Smooth muscle cell (in vitro differentiated cells): ENCODE results near the gene TEFM. TPM values are rescaled to one million over a fixed set of nuclear protein-coding genes. Genes with fewer than 3 reads are reported as not detected.

Experiments used
- DNase-seq: peaks from one replicate; lab custom pipeline; 2025; ENCODE audit not compliant: unreplicated experiment; lab: John Stamatoyannopoulos, UW
- H2AFZ ChIP-seq: fragments of 200-600 bp; sonication (generic); 2 replicates; pipeline ENCODE4 v1.6.0; 2016; ENCODE audit warnings: antibody characterized with exemption, low read depth, mild to moderate bottlenecking
- H3F3A ChIP-seq: fragments of 200-600 bp; sonication (generic); 2 replicates; pipeline ENCODE4 v1.6.0; 2017; ENCODE audit warnings: antibody characterized with exemption, low read depth
- H3K27ac ChIP-seq: fragments of 200-600 bp; sonication (generic); 2 replicates; pipeline ENCODE4 v1.5.1; 2016; ENCODE audit warnings: low read depth, mild to moderate bottlenecking
- H3K27me3 ChIP-seq: fragments of 200-600 bp; sonication (generic); 2 replicates; pipeline ENCODE4 v1.6.1; 2016; ENCODE audit warnings: low read depth, mild to moderate bottlenecking
- H3K36me3 ChIP-seq: fragments of 200-600 bp; sonication (generic); 2 replicates; pipeline ENCODE4 v1.5.1; 2016; ENCODE audit warnings: low read depth
- H3K4me1 ChIP-seq: fragments of 200-600 bp; sonication (generic); 2 replicates; pipeline ENCODE4 v1.5.1; 2016; ENCODE audit warnings: low read depth
- H3K4me2 ChIP-seq: fragments of 200-600 bp; sonication (generic); 2 replicates; pipeline ENCODE4 v1.6.0; 2016; ENCODE audit warnings: mild to moderate bottlenecking
- H3K4me3 ChIP-seq: fragments of 200-600 bp; sonication (generic); 2 replicates; pipeline ENCODE4 v1.5.1; 2016; ENCODE audit warnings: mild to moderate bottlenecking
- H3K79me2 ChIP-seq: fragments of 200-600 bp; sonication (generic); 2 replicates; pipeline ENCODE4 v1.6.0; 2016; ENCODE audit warnings: low read depth, mild to moderate bottlenecking
- H3K9ac ChIP-seq: fragments of 200-600 bp; sonication (generic); 2 replicates; pipeline ENCODE4 v1.6.0; 2016; ENCODE audit warnings: low read depth
- H3K9me3 ChIP-seq: fragments of 200-600 bp; sonication (generic); replicated peaks from 2 replicates; pipeline ENCODE4 v1.5.1; 2016; ENCODE audit warnings: low read depth
- H4K20me1 ChIP-seq: fragments of 200-600 bp; sonication (generic); 2 replicates; pipeline ENCODE4 v1.6.0; 2016; ENCODE audit warnings: low read depth
- WGBS: methylation state at CpG from one replicate; pipeline ENCODE4 v1.1.7; 2016; ENCODE audit warnings: low lambda C conversion rate; 5-methylcytosine and 5-hydroxymethylcytosine counted together
- polyA plus RNA-seq: library from polyadenylated mRNA; unstranded; fragments of >200 nt; fragmentation: Nextera tagmentation; extraction: Ambion mirVana; gene quantifications from 2 replicates; pipeline ENCODE4 v1.2.1, GENCODE V29; 2016
- total RNA-seq: library from RNA; depleted of rRNA; stranded (reverse); fragments of >200 nt; gene quantifications from 2 replicates; pipeline ENCODE4 v1.2.3, GENCODE V29; 2014
- TF ChIP-seq, protein P1 (sequence below): fragments of 200-600 bp; sonication (generic); IDR thresholded peaks from 2 replicates; pipeline ENCODE4 v1.5.1; 2017; ENCODE audit warnings: borderline replicate concordance, mild to moderate bottlenecking, antibody characterized with exemption; ENCODE audit not compliant: insufficient read depth, poor library complexity, severe bottlenecking

Gene TEFM, protein sequence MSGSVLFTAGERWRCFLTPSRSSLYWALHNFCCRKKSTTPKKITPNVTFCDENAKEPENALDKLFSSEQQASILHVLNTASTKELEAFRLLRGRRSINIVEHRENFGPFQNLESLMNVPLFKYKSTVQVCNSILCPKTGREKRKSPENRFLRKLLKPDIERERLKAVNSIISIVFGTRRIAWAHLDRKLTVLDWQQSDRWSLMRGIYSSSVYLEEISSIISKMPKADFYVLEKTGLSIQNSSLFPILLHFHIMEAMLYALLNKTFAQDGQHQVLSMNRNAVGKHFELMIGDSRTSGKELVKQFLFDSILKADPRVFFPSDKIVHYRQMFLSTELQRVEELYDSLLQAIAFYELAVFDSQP
- 4.9 and 11.4 TPM in 2 replicates for total RNA-seq
- 6.1 and 11.0 TPM in 2 replicates for polyA plus RNA-seq

DNA sequence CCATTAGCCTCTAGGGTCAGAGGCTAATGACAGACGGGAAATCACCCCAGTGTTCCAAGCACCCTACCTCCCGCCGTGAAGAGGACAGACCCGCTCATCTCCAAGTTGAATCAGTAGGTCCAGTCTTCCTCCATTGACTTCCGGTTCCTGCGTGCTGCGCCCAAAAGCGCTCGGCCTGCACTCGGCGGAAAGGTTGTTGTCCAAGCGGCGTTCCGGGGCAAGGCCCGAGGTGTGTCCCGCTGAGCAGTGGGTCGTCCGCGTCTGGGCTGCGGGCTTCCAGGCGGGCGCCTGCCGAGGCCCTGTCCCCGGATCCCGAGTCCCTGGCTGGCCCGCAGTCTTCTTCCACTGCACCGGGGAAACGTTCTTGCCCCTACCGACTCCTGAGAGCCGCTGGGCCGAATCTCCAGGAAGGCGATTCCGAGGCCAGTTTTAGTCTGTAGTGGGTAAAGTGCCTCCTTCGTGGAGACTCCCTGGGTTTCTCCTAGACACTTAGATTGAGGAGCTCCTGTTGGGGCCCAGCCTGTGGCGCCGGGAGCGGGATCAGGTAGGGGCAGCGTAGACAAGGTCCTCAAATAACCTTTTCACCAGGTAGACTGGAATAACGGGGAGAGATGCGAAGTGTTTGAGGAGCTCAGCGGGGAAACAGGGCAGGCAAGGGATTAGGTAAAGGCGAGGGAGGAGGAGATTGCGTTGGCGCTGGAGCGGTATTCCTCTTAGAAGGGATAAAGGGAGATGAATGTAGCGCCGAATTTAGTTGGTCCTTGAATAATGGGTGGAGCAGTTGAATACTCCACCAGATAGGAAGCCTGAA, at the start of gene TEFM:
TSS of gene TEFM (minus strand) at position 138 of the 811 bp plus-strand sequence. CDS start at position 98, 40 bp downstream.
- 1% methylated on average over 38 of the region's 47 CpGs for WGBS
- H3K4me1 ChIP-seq: peaks cover 12% of the 10 kb centered on the region
- H3K9me3 ChIP-seq: no peaks in the 10 kb centered on the region
- H3K4me3 ChIP-seq: peak within 1 kb of the TSS; percentile 90
- peak; percentile 64 for DNase-seq
- peaks cover 25% of the 10 kb centered on the region for H3K79me2 ChIP-seq
- no peaks in the 10 kb centered on the region for H3K36me3 ChIP-seq
- TF ChIP-seq, protein P1, sequence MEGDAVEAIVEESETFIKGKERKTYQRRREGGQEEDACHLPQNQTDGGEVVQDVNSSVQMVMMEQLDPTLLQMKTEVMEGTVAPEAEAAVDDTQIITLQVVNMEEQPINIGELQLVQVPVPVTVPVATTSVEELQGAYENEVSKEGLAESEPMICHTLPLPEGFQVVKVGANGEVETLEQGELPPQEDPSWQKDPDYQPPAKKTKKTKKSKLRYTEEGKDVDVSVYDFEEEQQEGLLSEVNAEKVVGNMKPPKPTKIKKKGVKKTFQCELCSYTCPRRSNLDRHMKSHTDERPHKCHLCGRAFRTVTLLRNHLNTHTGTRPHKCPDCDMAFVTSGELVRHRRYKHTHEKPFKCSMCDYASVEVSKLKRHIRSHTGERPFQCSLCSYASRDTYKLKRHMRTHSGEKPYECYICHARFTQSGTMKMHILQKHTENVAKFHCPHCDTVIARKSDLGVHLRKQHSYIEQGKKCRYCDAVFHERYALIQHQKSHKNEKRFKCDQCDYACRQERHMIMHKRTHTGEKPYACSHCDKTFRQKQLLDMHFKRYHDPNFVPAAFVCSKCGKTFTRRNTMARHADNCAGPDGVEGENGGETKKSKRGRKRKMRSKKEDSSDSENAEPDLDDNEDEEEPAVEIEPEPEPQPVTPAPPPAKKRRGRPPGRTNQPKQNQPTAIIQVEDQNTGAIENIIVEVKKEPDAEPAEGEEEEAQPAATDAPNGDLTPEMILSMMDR: no peak
- no peaks in the 10 kb centered on the region for H3F3A ChIP-seq
- H3K4me2 ChIP-seq: peak within 1 kb of the TSS; percentile 96
- peak within 1 kb of the TSS; percentile 72 for H3K27ac ChIP-seq
- H2AFZ ChIP-seq: peak within 1 kb of the TSS; percentile 98
- no peaks in the 10 kb centered on the region for H3K27me3 ChIP-seq
- H3K9ac ChIP-seq: peak within 1 kb of the TSS; percentile 82
- peaks cover 4% of the 10 kb centered on the region for H4K20me1 ChIP-seq

DNA sequence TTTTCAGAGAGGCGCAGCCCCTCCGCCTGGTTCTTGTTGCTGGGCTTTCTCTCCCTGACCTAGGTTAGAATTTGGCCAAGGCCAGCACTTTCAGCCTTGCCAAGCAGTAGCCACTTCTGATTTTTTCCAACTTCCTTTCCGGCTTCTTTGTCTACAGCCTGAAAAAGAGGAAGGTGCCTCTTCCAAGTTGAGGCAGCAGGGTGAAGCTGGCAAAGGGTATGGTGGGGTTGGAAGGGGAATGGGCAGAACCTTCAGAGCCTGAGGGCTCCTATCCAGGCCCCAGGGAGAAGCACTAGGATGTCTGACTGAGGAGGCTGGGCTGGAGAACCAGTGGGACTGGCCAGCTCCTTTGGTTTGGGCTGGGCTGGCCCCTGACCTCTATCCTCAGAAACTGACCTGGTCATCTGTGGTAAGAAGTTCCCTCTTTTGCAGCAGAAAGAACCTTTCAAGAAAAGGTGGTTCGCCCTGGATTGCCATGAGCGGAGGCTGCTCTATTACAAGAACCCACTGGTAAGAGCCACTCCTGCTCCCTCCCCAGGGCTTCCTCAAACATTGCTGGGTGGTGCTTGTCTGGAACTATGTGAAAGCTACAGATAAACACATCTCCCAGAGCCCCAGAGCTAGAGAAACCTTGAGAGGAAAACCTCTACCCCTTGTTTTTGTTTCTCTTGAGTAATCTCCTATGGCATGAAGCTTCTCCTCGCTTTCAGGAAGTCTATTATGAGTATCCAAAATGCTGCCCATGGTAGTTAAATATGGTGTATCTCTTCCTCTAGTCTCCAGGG, 48.2 kb upstream of the TEFM start:
- H3K4me2 ChIP-seq: no peak overlapping the region
- no peaks in the 10 kb centered on the region for H4K20me1 ChIP-seq
- no peaks in the 10 kb centered on the region for H3K4me1 ChIP-seq
- H3K36me3 ChIP-seq: no peaks in the 10 kb centered on the region
- no peak for DNase-seq
- no peaks in the 10 kb centered on the region for H3K27me3 ChIP-seq
- no peaks in the 10 kb centered on the region for H3K79me2 ChIP-seq
- no peak overlapping the region for H3K4me3 ChIP-seq
- H3F3A ChIP-seq: no peaks in the 10 kb centered on the region
- no peak overlapping the region for H3K27ac ChIP-seq
- H3K9ac ChIP-seq: no peak overlapping the region
- H2AFZ ChIP-seq: no peak overlapping the region
- TF ChIP-seq, protein P1: no peak
- no peaks in the 10 kb centered on the region for H3K9me3 ChIP-seq
- 96% methylated on average over 6 of the region's 6 CpGs for WGBS

DNA sequence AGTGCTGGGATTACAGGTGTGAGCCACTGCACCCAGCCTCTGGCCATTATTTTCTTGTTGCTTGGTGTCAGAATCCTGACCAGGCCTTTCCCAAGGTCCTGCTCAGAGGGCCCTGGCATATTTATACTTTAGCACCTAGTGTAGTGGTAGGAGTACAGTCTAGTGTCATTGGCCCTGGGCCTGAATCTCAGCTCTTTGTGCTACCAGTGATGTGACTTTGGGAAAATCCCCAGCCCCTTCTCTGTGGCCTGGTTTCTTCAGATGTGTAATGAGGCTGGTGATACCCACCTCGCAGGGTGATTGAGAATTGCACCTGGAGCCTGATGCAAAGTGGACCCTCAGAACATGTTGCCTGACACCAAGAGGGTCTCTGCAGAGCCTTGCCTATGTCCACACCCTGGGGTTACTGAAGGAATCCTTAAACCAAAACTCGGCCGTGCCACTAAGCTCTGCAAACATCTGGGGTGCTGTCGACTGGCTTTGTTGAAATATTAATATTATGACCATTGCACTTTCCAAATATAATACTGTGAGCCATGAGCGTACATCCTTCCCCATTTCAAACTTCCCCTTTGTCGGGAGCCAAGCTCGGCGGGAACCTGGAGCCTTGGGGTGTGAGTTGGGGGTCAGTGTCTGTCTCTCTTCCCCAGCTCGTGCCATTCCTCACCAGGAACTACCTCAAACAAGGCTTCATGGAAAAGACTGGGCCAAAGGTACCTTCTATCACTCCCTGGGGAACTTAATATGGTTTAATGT, 46.8 kb upstream of the TEFM start:
- Histone ChIP-seq H3K27ac (no peak overlapping the region), H3K4me3 (no peak overlapping the region), H3K79me2 (no peaks in the 10 kb centered on the region), H4K20me1 (no peaks in the 10 kb centered on the region), H3K9me3 (no peaks in the 10 kb centered on the region), H3K9ac (no peak overlapping the region), H3F3A (no peaks in the 10 kb centered on the region), H3K36me3 (no peaks in the 10 kb centered on the region), H3K27me3 (no peaks in the 10 kb centered on the region), H3K4me2 (no peak overlapping the region), H2AFZ (no peak overlapping the region), H3K4me1 (no peaks in the 10 kb centered on the region)
- WGBS: 94% methylated on average over 9 of the region's 9 CpGs
- TF ChIP-seq, protein P1: no peak
- DNase-seq: no peak
